Measurements from ENCODE around the gene CDYL.

Gene CDYL

DNA sequence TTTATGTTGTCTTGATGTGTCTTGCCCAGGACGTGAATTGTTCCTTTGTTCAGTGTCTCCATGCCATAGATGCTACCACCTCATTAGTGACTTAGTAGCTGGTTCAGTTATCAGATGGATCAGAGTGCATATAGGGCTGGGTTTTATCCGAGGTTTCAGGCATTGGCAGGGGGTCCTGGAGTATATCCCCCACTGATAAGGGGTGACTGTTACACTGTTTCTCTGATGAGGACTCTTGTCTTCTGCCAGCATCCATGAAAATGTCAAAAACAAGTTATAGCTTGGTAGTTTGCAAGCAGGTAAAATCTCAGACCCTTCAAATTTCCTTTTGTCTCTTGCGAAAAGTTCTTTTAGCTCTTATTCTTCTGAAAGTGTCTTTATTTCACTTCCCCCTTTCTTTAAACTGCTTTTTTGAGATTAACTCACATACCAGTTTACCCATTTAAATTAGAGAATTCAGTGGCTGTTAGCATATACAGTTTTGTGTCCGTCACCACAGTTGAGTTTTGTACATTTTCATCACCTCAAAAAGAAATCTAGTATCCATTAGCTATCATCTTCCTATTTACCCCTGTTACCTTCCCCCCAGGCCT, 109.2 kb downstream of the CDYL start:
- peak; percentile 52 for DNase-seq

GRCh38 chr6:4888841-4889240, 112.6 kb downstream of the CDYL start:
- peak; percentile 36 for DNase-seq

DNA sequence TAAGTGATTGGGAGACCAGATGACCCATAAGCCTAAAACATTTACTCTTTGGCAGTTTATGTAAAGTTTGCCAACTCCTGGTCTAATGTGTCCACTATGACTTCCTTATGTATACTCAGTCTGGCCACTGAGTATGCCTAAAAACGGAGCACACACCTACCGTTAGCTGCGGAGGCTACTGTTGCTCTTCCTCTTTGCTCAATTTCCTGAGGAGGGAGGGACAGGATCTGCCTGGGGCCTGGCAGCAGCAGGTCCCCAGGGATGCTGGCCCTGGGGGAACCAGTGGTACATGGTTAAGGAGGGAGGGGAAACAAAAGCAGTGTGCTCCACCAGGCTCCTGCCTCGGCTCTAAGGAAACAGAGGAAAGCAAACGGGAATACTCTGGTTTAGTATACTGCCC, 113.5 kb downstream of the CDYL start:
- no peak for DNase-seq

GRCh38 chr6:4890191-4890590, 114.0 kb downstream of the CDYL start:
- no peak for DNase-seq

DNA sequence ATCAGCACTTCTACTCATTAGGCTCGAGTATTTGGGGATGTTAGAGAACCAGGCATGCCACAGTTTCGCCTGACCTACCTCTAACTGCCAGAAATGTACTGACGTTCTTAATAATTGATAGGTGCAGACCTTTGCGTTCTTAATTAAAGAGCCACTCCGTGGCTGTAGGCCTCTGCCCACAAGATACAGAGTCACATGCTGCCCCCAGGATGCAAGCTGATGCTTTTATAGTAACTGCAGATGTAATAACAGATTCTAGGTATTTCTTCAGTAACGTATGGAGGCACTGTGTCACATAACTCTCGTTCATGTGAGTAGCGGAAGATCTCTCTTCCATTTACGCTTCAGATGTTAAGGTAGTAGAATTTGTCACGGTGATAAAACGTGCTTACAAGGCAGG, 114.4 kb downstream of the CDYL start:
- DNase-seq = no peak

DNA sequence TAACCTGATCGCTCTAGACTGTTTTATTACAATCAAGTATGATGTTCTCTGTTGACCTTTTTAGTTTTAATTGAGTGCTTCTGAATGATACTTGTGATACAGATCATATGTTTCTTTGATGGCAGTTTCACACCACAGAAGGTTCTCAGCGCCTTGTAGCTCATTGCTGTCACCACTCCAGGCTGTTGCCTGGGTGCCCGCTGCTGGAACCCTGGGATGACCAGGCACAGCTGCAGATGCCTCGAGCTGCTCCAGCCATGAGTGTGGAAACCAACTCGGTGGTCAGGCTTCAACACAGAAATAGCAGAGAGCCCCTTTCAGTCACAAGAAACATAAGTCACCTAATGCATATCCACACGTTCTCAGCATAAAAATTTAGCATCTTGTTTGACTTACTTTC, 114.9 kb downstream of the CDYL start:
- no peak for DNase-seq

- no peak for DNase-seq
Measured at GRCh38 chr6:4892785-4893485, 116.7 kb downstream of the CDYL start.

GRCh38 chr6:4894049-4894448, 117.8 kb downstream of the CDYL start:
- DNase-seq = no peak

DNA sequence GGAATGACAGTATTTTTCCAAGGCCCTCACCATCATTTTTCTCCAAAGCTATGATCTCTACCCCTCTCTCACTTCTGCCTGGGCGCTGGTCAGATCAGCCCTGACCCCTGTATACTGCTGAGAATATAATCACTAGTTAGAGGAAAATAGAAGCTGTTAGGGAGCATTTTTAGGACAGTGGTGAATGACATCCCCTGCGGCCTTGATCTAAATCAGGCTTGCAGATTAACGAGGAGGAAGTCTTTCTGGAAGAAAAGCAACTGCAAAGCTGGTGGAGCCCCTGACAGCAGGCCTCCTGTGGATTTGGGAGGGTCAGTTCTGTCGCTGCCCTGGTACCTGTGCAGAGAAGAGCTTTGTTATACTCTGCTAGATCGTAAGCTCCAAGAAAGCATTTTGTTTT, 119.8 kb downstream of the CDYL start:
- DNase-seq = no peak

DNA sequence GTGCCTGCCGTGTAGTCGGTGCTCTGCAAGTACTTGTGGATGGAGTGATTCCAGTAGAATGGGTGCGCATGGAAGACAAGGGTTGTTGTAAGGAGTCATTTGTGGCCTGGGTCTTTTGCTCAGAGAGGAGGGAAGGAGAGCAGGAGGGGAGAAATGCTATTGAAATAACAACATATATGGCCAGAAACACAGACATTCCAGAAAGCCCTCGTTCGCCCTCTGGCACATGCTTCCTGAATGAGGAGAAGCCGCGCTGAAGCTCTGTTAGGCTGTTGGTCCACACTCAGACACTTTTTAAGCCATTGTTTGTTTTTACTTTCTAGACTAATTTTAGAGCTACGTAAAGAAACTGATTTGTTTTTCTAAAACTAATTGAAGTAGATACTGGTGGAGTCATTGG, 120.2 kb downstream of the CDYL start:
- no peak for DNase-seq

DNA sequence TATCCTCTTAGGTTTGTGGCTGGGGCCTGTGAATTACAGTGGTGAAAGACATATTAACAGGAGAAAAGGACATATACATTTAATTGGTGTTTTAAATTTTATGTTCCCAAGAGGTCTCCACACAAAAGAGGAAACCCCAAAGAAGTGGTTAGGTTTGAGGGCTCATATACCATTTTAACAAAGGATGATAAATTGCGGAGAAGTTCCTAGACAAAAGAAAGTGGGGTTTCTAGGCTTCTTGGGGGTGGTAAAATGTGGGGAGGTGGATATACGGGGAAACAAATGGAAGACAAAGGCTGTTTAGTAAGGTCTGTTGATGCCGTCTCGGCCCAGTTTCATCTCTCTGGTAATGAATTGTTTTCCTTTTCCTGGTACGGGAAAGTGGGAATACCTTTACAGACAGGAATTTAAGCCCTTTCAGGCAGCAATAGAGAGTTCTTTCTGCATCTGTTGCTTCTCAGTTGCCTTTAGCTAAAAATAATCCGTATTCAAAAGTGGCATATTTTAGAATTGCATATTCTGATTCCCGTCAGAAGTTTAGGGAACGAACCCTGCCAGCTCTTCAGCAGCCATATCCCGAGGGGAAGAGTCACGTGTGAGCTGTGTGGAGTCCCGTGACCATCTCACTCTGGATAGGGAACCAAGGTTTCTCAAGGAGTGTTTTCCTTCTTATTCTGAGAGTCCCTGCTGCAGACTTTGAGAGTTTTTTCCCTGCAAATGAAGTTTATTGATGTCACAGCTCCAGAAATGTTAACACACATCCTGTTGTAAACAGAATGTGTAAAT, 123.2 kb downstream of the CDYL start:
- no peak for DNase-seq

GRCh38 chr6:4901386-4902061, 125.3 kb downstream of the CDYL start:
- no peak for DNase-seq

- DNase-seq = no peak
Measured at GRCh38 chr6:4902363-4902762, 126.2 kb downstream of the CDYL start.

- no peak for DNase-seq
Measured at GRCh38 chr6:4903121-4903520, 126.9 kb downstream of the CDYL start.

DNA sequence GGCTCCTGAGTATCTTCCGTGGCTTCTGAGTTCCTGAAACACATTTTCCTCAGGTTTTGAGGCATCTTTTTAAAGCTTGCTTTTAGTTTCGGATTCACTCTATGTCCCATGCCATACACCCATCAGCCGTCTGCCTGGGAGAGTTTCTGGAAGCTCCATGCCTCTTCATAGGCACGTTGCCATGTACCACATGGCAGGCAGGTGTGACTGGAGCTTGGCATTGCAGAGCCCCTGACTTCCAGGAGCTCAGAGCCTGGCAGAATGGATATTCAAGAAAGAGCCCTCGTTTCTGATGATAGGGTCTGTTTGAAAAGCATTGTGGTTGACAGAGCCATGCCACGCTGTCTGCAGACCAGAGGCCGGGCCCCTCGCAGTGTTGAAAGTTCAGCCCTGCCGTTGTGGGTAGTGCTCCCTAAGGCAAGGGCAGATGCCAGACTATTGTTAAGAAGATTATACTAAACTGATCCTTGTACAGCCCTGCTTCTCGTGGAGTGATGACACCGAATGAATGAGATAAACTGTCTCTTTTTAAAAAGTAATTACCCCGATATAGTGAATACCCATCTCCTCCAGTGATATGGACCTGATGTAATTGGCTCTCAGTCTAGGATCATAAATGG, 127.7 kb downstream of the CDYL start:
- no peak for DNase-seq

- DNase-seq = no peak
Measured at GRCh38 chr6:4904461-4905025, 128.3 kb downstream of the CDYL start.

DNA sequence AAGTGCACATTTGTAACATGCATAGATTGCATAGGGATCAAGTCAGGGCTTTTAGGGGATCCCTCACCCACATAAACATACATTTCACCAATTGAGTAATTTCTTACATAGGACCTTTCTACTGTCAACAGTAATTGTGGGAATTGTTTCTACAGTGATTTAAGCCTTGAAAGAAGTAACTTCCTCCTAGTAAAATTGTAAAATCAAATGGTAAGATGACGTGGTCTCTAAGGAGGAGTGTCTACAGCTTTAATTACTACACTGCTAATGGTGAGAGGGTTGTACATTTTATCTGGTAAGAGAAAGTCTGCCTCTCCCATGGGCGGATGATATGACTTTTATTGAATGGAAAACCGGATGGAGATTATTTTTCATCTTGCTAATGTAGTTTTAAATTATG, 129.6 kb downstream of the CDYL start:
- no peak for DNase-seq

DNA sequence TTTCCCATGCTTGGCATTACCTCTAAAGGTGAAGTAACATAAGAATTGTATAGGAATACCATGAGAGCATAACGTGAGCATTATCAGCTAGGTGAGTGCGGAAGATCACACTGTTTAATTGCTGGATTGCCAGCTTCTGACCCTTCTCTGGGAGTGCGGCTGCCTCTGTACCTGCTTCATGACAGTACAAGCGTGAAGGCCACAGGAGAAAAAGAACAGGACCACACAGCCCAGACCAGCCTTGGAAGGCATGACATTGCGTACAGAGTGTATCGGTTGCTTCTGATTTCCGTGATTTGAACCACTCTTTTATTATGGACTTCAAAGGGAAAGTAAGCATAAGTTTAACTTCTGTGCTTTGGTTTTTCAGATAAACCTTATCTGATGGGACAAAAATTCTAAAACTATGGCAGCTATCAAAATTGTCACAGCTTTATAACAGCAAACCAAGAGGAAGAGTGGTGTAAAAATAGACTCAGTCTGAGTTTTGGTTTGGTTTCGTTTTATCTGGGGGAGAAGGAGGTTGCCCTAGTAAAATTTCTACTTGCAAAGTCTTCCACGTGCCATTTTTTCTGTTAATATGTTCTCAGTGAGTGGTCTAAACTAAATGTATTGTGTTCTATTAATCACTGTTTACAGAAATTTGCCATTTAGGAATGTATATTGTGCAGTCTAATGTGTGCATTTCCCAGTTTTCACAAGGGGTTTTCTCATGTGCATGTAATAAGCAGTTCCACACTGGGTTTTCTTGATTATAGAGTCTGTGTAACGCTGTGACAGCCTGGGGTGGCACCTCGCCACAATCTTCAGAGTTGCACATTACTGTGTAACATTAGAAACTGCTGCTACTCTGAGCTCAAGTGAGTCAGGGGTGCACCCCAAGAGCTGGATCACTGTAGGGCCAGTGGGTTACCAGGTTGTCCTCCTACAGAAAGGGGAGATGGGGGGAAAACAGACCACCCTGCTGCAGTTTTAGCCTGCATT, 130.4 kb downstream of the CDYL start:
- no peak for DNase-seq

DNA sequence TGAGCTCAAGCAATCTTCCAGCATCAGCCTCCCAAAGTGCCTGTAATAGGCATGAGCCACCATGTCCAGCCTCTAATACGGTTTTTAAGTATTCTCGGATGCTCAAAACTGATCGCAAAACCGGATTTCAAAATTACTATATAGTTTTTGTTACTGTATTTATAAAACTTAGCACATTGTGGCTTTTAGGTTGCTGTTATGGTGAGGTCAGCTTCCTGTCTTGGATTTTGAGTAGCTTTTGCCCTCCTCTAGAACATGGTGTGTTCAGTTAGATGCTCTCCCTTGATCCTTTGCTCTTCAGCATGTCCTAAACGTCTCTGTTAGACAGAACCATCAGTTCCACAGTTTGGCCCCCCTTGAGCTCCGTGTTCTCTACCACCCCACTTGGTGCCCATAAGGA, 131.4 kb downstream of the CDYL start:
- no peak for DNase-seq

DNA sequence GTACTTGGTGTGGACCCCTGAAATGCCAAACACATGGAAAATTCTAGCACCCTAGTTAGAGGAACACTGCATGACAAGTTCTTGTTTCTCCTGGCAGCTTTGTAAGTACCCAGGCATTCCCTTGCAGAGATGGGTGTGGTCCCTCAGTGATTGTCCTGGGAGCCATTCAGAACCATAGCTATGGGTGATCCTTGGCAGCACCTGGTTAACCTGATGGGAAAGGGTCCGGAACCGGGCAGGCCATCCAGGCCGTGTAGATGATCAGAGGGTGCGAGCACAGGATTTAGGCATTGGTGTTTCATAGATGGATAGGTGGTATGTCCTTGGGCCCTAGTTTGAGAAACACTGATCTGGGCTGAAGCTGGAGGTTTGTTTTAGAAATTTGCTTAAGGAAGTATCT, 131.9 kb downstream of the CDYL start:
- no peak for DNase-seq

DNA sequence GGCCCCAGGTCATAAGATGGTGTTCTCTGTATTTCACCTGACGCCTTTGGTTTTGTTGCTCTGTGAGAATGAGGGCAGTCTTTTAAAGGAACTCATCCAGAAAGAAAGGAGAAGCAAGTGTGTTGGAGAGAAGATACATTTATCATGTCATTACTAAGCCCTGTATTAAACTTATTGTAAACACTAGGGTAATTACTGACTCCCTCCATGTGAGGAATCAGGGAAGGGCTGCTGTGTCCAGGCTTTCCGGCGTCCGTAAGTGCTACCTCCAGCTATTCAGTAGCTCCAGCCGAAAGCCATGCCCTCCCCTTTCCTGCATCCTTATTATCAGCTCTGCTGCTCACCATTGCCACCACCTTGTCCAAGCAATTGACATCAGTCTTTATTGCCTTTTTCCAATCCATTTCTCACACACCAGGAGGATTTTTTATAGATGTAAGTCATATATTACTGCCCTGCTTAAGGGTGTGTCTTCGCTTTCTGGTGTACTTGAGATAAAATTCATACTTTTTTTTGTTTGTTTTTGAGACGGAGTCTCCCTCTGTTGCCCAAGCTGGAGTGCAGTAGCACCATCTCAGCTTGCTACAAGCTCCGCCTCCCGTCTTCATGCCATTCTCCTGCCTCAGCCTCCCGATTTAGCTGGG, 133.0 kb downstream of the CDYL start:
- DNase-seq = peak; percentile 68
